ENCODE data around the gene RPL18A. TPM values are rescaled to one million over a fixed set of nuclear protein-coding genes. Genes with fewer than 3 reads are reported as not detected.
A peak's percentile ranks its signal among the peaks of the same experiment; 100 is the strongest.

The RPL18A gene
- total RNA-seq, 6 donors from 2014 or later = 705 to 1,655 (median 1,002) TPM

DNA sequence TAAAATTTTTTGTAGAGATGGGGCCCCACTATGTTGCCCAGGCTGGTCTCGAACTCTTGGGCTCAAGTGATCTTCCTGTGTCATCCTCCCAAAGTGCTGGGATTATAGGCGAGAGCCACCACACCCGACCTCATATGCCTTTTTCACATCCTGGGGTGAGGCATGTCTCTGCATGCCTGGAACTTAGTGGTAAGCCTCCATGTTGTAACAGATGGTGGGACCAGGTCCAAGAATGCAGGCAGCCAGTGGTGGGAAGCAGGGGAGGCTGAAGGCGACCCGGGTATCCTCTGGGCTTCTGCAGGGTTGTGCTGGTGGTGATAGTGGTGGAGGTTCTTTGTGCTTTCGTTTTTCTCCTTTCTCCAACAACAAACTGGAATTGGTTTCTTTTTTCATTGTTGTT, 43.0 kb downstream of the RPL18A start:
- no peaks in the 10 kb centered on the region for H3K36me3 ChIP-seq
- TF ChIP-seq POLR2AphosphoS5 (IDR thresholded peaks at IDR 0.05) = no peak
- TF ChIP-seq EP300 (IDR thresholded peaks at IDR 0.05) = no peak
- TF ChIP-seq, protein P1, sequence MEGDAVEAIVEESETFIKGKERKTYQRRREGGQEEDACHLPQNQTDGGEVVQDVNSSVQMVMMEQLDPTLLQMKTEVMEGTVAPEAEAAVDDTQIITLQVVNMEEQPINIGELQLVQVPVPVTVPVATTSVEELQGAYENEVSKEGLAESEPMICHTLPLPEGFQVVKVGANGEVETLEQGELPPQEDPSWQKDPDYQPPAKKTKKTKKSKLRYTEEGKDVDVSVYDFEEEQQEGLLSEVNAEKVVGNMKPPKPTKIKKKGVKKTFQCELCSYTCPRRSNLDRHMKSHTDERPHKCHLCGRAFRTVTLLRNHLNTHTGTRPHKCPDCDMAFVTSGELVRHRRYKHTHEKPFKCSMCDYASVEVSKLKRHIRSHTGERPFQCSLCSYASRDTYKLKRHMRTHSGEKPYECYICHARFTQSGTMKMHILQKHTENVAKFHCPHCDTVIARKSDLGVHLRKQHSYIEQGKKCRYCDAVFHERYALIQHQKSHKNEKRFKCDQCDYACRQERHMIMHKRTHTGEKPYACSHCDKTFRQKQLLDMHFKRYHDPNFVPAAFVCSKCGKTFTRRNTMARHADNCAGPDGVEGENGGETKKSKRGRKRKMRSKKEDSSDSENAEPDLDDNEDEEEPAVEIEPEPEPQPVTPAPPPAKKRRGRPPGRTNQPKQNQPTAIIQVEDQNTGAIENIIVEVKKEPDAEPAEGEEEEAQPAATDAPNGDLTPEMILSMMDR (IDR thresholded peaks at IDR 0.05) = no peak
- TF ChIP-seq POLR2A (IDR thresholded peaks at IDR 0.05) = no peak
- H3K27me3 ChIP-seq = no peaks in the 10 kb centered on the region
- no peak overlapping the region for H3K4me3 ChIP-seq
- WGBS, 2 donors = 54 to 76% methylated on average over 6 of the region's 6 CpGs
- no peak for DNase-seq
- no peaks in the 10 kb centered on the region for H3K4me1 ChIP-seq
- ATAC-seq (ENCODE audit: low FRiP score in 2 of 2) = no peak
- peaks cover 0 to 4% (median 3%) of the 10 kb centered on the region in 4 donors for H3K9me3 ChIP-seq
- H3K27ac ChIP-seq = no peak overlapping the region

DNA sequence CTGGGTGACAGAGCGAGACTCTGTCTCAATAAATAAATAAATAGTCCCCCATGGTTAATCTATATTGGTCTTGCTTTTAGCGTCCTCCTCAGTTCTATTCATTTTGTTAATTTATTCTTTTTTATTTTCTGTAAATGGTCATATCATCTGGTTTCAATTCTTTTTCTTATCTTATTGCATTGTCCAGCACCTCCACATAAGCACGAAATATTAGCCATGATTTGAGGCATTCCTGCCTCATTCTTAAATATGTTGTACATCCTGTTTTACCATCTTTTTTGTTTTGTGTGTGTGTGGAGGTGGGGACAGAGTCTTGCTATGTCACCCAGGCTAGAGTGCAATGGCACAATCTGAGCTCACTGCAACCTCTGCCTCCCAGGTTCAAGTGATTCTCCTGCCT, 48.5 kb downstream of the RPL18A start:
- Histone ChIP-seq H3K4me1 (no peaks in the 10 kb centered on the region), H3K27me3 (no peaks in the 10 kb centered on the region), H3K36me3 (no peaks in the 10 kb centered on the region), H3K9me3 (peaks cover 3 to 19% (median 16%) of the 10 kb centered on the region in 4 donors), H3K4me3 (no peak overlapping the region), H3K27ac (no peak overlapping the region)
- WGBS, 2 donors = 89 to 93% methylated on average over 3 of the region's 3 CpGs
- TF ChIP-seq, protein P1 (IDR thresholded peaks at IDR 0.05) = no peak
- TF ChIP-seq POLR2A (IDR thresholded peaks at IDR 0.05) = no peak
- TF ChIP-seq EP300 (IDR thresholded peaks at IDR 0.05) = no peak
- DNase-seq (no peak), ATAC-seq (ENCODE audit: low FRiP score in 2 of 2) (no peak)

DNA sequence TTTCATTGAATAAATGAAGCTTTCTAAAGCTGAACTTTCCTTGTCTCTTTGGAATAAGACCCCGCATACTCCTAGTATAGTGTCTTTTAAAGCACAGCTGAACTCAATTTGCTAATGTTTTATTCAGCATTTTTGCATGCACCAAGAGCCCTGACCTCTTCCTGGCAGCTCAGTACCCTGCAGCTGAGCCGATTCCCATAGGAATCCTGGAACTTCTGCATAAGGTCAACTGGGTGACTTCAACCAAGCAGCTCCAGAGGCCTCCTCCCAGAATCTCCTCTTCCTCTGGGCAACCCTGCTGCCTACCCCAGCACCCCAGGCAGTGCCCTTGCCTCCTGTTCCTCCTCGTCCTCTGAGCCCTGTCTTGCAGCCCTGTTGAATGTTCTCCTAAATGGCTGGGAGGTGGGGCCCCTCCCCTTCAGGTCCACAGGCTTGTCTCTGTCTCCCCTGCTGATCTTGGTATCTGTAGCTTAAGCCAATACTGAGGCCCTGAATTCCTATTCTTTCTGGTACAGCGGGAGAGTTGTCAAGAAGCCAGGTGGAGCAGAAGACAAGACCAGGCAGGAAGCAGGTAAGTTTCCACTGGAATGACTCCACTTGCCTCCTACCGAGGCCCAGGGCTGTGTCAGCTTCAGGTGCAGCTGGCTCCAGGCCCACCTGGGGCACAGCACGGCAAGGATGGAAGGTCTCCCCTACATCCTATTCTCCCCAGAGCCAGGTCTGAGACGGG, 49.5 kb downstream of the RPL18A start:
- Histone ChIP-seq H3K4me1 (no peaks in the 10 kb centered on the region), H3K4me3 (no peak overlapping the region), H3K27ac (no peak overlapping the region), H3K36me3 (no peaks in the 10 kb centered on the region), H3K27me3 (no peaks in the 10 kb centered on the region), H3K9me3 (peaks cover 3 to 26% (median 20%) of the 10 kb centered on the region in 4 donors)
- TF ChIP-seq POLR2A (IDR thresholded peaks at IDR 0.05) (no peak), POLR2AphosphoS5 (IDR thresholded peaks at IDR 0.05) (no peak), EP300 (IDR thresholded peaks at IDR 0.05) (no peak)
- TF ChIP-seq, protein P1 (IDR thresholded peaks at IDR 0.05) = no peak
- ATAC-seq (ENCODE audit: low FRiP score in 2 of 2) = peak in 1 of 2 donors; percentile 26
- WGBS, 2 donors = 66 to 67% methylated on average over 7 of the region's 7 CpGs
- no peak for DNase-seq

DNA sequence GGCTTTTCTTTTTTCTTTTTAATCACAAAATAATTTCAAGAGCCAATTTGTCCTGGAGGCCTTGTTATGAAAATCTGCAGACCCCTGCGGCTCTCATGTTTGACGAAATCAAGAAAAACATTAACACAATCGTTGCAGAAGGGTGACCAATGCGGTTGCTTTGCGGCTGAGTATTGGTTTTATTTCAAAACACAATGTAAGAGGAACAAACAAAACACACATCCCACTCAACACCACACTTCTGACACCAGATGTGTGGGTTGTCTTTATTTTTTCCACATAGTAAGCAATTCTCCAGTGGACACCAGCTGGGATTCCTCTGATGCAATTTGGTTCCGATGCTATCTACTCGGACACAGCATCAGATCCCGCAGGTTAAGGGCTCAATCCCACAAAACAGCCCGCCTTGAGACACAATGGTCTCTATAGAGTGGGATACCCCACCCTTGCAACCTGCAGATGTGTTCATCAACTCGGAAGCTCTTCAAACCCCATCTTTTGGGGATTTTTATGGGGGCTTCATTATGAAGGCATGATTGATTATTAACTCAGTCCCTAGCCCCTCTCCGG, 51.2 kb downstream of the RPL18A start:
- no peak overlapping the region for H3K4me3 ChIP-seq
- no peak for DNase-seq
- WGBS, 2 donors = 72 to 76% methylated on average over 9 to 11 of the region's 11 CpGs
- H3K36me3 ChIP-seq = no peaks in the 10 kb centered on the region
- no peaks in the 10 kb centered on the region for H3K4me1 ChIP-seq
- no peaks in the 10 kb centered on the region for H3K27me3 ChIP-seq
- TF ChIP-seq POLR2AphosphoS5 (IDR thresholded peaks at IDR 0.05) (no peak), POLR2A (IDR thresholded peaks at IDR 0.05) (no peak), EP300 (IDR thresholded peaks at IDR 0.05) (no peak)
- TF ChIP-seq, protein P1 (IDR thresholded peaks at IDR 0.05) = no peak
- no peak for ATAC-seq (ENCODE audit: low FRiP score in 2 of 2)
- H3K9me3 ChIP-seq = peaks cover 3 to 26% (median 20%) of the 10 kb centered on the region in 4 donors
- no peak overlapping the region for H3K27ac ChIP-seq

Small RNAs within 50 kb of the gene (small RNA-seq; reads per million reads assigned to genes)
- 0 reads per million in 4 donors for gene SNORA68

Other genes starting within 250 kb of the RPL18A start
- under 1 TPM in 5 of 6 donors, not detected in 1; under 0.01 to 0.54 (median 0.33) TPM for gene UNC13A, start 171.6 kb upstream of the RPL18A start, total RNA-seq
- 10 to 100 TPM; 23.6 to 87.9 (median 63.7) TPM for gene MAP1S, start 140.4 kb upstream of the RPL18A start, total RNA-seq
- 10 to 100 TPM in 2 of 6 donors, 1 to 10 TPM in 4; 1.9 to 19.9 (median 8.7) TPM for gene FCHO1, start 108.4 kb upstream of the RPL18A start, total RNA-seq
- 1 to 10 TPM in 5 of 6 donors, not detected in 1; 1.0 to 8.8 (median 2.5) TPM for gene B3GNT3, start 64.8 kb upstream of the RPL18A start, total RNA-seq
- under 1 TPM in 1 of 6 donors, not detected in 5; 0.57 TPM for gene INSL3, start 38.4 kb upstream of the RPL18A start, total RNA-seq
- gene JAK3, start 11.9 kb upstream of the RPL18A start, total RNA-seq = 10 to 100 TPM; 11.0 to 25.1 (median 12.8) TPM
- gene SLC5A5, start 12.0 kb downstream of the RPL18A start, total RNA-seq = under 1 TPM in 2 of 6 donors, not detected in 4; under 0.01 to 0.15 TPM
- 10 to 100 TPM; 50.2 to 83.3 (median 62.1) TPM for gene CCDC124, start 73.1 kb downstream of the RPL18A start, total RNA-seq
- under 1 TPM in 2 of 6 donors, not detected in 4; 0.34 to 0.37 TPM for gene KCNN1, start 107.2 kb downstream of the RPL18A start, total RNA-seq
- 100 to 1,000 TPM in 2 of 6 donors, 10 to 100 TPM in 4; 53.6 to 253 (median 78.8) TPM for gene ARRDC2, start 148.3 kb downstream of the RPL18A start, total RNA-seq
- 10 to 100 TPM in 1 of 6 donors, 1 to 10 TPM in 5; 2.6 to 13.2 (median 8.6) TPM for gene IL12RB1, start 227.0 kb downstream of the RPL18A start, total RNA-seq
- 10 to 100 TPM in 4 of 6 donors, 1 to 10 TPM in 2; 9.3 to 67.1 (median 27.5) TPM for gene MAST3, start 237.9 kb downstream of the RPL18A start, total RNA-seq

All from upper lobe of left lung (tissue), 6 donors.